HCT116 (cell line): ENCODE data around the gene PEAK3.

Experiments
- CBX3 ChIP-seq: IDR thresholded peaks from 2 replicates; pipeline ENCODE4 v1.6.1; 2012; ENCODE audit warnings: low read depth
- CEBPB ChIP-seq: IDR thresholded peaks from 2 replicates; pipeline ENCODE4 v1.6.1; 2012; ENCODE audit warnings: low read depth
- EZH2 ChIP-seq: fragments of 200-600 bp; sonication (generic); IDR thresholded peaks from 2 replicates; pipeline ENCODE4 v1.6.1; 2017; ENCODE audit warnings: antibody characterized with exemption, mixed run types
- POLR2A ChIP-seq: IDR thresholded peaks from 2 replicates; pipeline ENCODE4 v1.7.0; 2011; ENCODE audit warnings: borderline replicate concordance; ENCODE audit not compliant: insufficient read depth, insufficient read length; ENCODE audit errors: extremely low read depth
- POLR2AphosphoS5 ChIP-seq: IDR thresholded peaks from 2 replicates; pipeline ENCODE4 v1.6.1; 2011; ENCODE audit warnings: mild to moderate bottlenecking, low read depth, low read length, moderate library complexity
- YY1 ChIP-seq: IDR thresholded peaks from 2 replicates; pipeline ENCODE4 v1.6.1; 2011; ENCODE audit warnings: low read length, low read depth, moderate library complexity, mild to moderate bottlenecking; ENCODE audit not compliant: insufficient replicate concordance; ENCODE audit errors: extremely low read depth
- TF ChIP-seq, protein P1 (sequence below), 3 experiments: fragments of 200-600 bp in 1 of 3; sonication (generic) in 1 of 3; IDR thresholded peaks in 2 of 3; conservative IDR thresholded peaks in 1 of 3; 2 replicates each; pipeline ENCODE4 v1.5.1; 2012 to 2017; ENCODE audit warnings: low read depth in 2 of 3, low read length in 2 of 3, antibody characterized with exemption in 1 of 3, borderline replicate concordance in 1 of 3, control low read depth in 1 of 3, mild to moderate bottlenecking in 1 of 3, mixed read lengths in 1 of 3, mixed run types in 1 of 3, moderate library complexity in 1 of 3; ENCODE audit not compliant: insufficient read depth in 1 of 3
- TF ChIP-seq, protein P2 (sequence below): IDR thresholded peaks from 2 replicates; pipeline ENCODE4 v1.6.1; 2012

DNA sequence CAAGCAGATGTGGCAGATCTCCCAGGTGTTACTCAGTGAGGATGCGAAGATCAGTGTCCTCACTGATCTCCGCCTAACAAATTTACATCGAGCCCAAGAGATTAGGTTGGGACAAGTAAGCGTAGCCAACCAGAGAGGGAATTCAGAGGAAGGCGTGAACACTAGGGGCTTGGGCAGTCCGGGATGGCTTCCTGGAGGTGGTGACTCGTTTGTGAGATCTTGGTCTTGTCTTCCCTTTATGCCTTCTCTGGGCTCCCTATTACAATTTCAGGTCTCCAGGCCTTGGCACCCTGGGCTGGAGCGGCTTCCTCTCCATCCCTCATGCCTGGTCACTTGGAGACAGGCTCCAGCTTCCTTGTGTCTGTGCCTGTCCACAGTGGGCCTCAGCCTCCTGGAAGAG, 39.2 kb downstream of the PEAK3 start:
- TF ChIP-seq CBX3 (no peak), EZH2 (no peak), POLR2AphosphoS5 (no peak), POLR2A (no peak), YY1 (no peak), CEBPB (no peak)
- TF ChIP-seq, protein P1, sequence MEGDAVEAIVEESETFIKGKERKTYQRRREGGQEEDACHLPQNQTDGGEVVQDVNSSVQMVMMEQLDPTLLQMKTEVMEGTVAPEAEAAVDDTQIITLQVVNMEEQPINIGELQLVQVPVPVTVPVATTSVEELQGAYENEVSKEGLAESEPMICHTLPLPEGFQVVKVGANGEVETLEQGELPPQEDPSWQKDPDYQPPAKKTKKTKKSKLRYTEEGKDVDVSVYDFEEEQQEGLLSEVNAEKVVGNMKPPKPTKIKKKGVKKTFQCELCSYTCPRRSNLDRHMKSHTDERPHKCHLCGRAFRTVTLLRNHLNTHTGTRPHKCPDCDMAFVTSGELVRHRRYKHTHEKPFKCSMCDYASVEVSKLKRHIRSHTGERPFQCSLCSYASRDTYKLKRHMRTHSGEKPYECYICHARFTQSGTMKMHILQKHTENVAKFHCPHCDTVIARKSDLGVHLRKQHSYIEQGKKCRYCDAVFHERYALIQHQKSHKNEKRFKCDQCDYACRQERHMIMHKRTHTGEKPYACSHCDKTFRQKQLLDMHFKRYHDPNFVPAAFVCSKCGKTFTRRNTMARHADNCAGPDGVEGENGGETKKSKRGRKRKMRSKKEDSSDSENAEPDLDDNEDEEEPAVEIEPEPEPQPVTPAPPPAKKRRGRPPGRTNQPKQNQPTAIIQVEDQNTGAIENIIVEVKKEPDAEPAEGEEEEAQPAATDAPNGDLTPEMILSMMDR (IDR thresholded peaks at IDR 0.05 in 2 of 3, conservative IDR thresholded peaks at IDR 0.05 in 1 of 3; ENCODE audit: borderline replicate concordance in 1 of 3, insufficient read depth in 1 of 3, low read depth in 2 of 3, low read length in 2 of 3): no peak
- TF ChIP-seq, protein P2, sequence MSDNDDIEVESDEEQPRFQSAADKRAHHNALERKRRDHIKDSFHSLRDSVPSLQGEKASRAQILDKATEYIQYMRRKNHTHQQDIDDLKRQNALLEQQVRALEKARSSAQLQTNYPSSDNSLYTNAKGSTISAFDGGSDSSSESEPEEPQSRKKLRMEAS: no peak
